Activated CD4-positive, CD25-positive, alpha-beta regulatory T cell treated with anti-CD3 and anti-CD28 coated beads, Interleukin-2, amount 50 U/mL, for 24 hours (primary cell): Measurements from ENCODE around the gene LOXHD1.

Source experiments
- ATAC-seq, 2 donors: fragments of 150-1000 bp; cut with Tn5 transposase; one replicate each; pipeline ENCODE4 v1.10.0; 2021; ENCODE audit warnings: mild to moderate bottlenecking in 1 of 2, moderate library complexity in 1 of 2

LOXHD1 gene

GRCh38 chr18:46574000-46574742 is 82.8 kb downstream of the LOXHD1 start:
- no peak for ATAC-seq

- no peak for ATAC-seq
These were observed 83.9 kb downstream of the LOXHD1 start for GRCh38 chr18:46573156-46573555.

- ATAC-seq, result no peak
These were observed 85.3 kb downstream of the LOXHD1 start for GRCh38 chr18:46571756-46572155.

- no peak for ATAC-seq
These were observed 86.4 kb downstream of the LOXHD1 start for GRCh38 chr18:46570666-46571065.

GRCh38 chr18:46570134-46570533 is 86.9 kb downstream of the LOXHD1 start:
- no peak for ATAC-seq

- no peak for ATAC-seq
These were observed 87.8 kb downstream of the LOXHD1 start for GRCh38 chr18:46569211-46569610.

- no peak for ATAC-seq
These were observed 89.8 kb downstream of the LOXHD1 start for GRCh38 chr18:46567196-46567595.

- ATAC-seq, result no peak
These were observed 90.9 kb downstream of the LOXHD1 start for GRCh38 chr18:46566111-46566510.

- ATAC-seq, result no peak
These were observed 91.8 kb downstream of the LOXHD1 start for GRCh38 chr18:46565256-46565655.

GRCh38 chr18:46563317-46563716 is 93.7 kb downstream of the LOXHD1 start:
- no peak for ATAC-seq

- no peak for ATAC-seq
These were observed 94.3 kb downstream of the LOXHD1 start for GRCh38 chr18:46562674-46563192.

GRCh38 chr18:46560671-46561045 is 96.4 kb downstream of the LOXHD1 start:
- no peak for ATAC-seq

GRCh38 chr18:46559946-46560670 is 96.9 kb downstream of the LOXHD1 start:
- no peak for ATAC-seq

- no peak for ATAC-seq
These were observed 97.7 kb downstream of the LOXHD1 start for GRCh38 chr18:46559296-46559695.

GRCh38 chr18:46556590-46557206 is 100.3 kb downstream of the LOXHD1 start:
- no peak for ATAC-seq

- no peak for ATAC-seq
These were observed 101.3 kb downstream of the LOXHD1 start for GRCh38 chr18:46555724-46556123.

- no peak for ATAC-seq
These were observed 101.8 kb downstream of the LOXHD1 start for GRCh38 chr18:46555213-46555612.

GRCh38 chr18:46554406-46555080 is 102.5 kb downstream of the LOXHD1 start:
- ATAC-seq, result no peak

- ATAC-seq, result no peak
These were observed 106.4 kb downstream of the LOXHD1 start for GRCh38 chr18:46550609-46551008.

- ATAC-seq, result no peak
These were observed 109.5 kb downstream of the LOXHD1 start for GRCh38 chr18:46547520-46547919.

GRCh38 chr18:46546111-46546640 is 110.8 kb downstream of the LOXHD1 start:
- ATAC-seq, result no peak

- ATAC-seq, result no peak
These were observed 114.5 kb downstream of the LOXHD1 start for GRCh38 chr18:46542545-46542944.
